T-helper 17 cell (primary cell): ENCODE data around the gene SPATA4. TPM values are rescaled to one million over a fixed set of nuclear protein-coding genes. Genes with fewer than 3 reads are reported as not detected.

ENCODE experiments used
- ATAC-seq: fragments of 150-1000 bp; cut with Tn5 transposase; 2 replicates; pipeline ENCODE4 v1.10.0; 2021; ENCODE audit warnings: mild to moderate bottlenecking, moderate library complexity
- DNase-seq, 3 donors: peaks; one replicate each; pipeline versions ENCODE4 v3.0.0 to v3.0.0-alpha.2; 2020 to 2021
- H3K9me3 ChIP-seq: one replicate; pipeline ENCODE4 v1.7.0; 2013; ENCODE audit warnings: low read length, mild to moderate bottlenecking; ENCODE audit not compliant: control insufficient read depth, poor library complexity, severe bottlenecking
- H3K27ac Mint-ChIP-seq: one replicate; pipeline ENCODE4 v1.8.0; 2022; ENCODE audit warnings: mild to moderate bottlenecking, moderate library complexity, mixed read lengths
- H3K27me3 Mint-ChIP-seq: one replicate; pipeline ENCODE4 v1.8.0; 2022; ENCODE audit warnings: mixed read lengths
- H3K36me3 Mint-ChIP-seq: one replicate; pipeline ENCODE4 v1.8.0; 2022; ENCODE audit warnings: low read depth, mixed read lengths
- H3K4me1 Mint-ChIP-seq: one replicate; pipeline ENCODE4 v1.8.0; 2022; ENCODE audit warnings: mild to moderate bottlenecking, mixed read lengths
- H3K4me3 Mint-ChIP-seq: one replicate; pipeline ENCODE4 v1.8.0; 2022; ENCODE audit warnings: mild to moderate bottlenecking, moderate library complexity, mixed read lengths
- total RNA-seq, 4 donors: library from RNA in 2 of 4; stranded (reverse) in 2 of 4; gene quantifications; one replicate each; pipeline ENCODE4 v1.2.3 and lab custom pipeline; 2022 to 2026

SPATA4 gene
- total RNA-seq, 2 donors from 2014 or later, result not detected

GRCh38 chr4:176210579-176211296 is 15.4 kb upstream of the SPATA4 start:
- H3K27me3 Mint-ChIP-seq, result peaks cover 44% of the 10 kb centered on the region
- no peak overlapping the region for H3K27ac Mint-ChIP-seq
- H3K9me3 ChIP-seq, result no peaks in the 10 kb centered on the region
- DNase-seq (no peak), ATAC-seq (no peak)
- peaks cover 3% of the 10 kb centered on the region for H3K4me1 Mint-ChIP-seq
- no peak overlapping the region for H3K4me3 Mint-ChIP-seq
- no peaks in the 10 kb centered on the region for H3K36me3 Mint-ChIP-seq

- peaks cover 51% of the 10 kb centered on the region for H3K27me3 Mint-ChIP-seq
- no peaks in the 10 kb centered on the region for H3K36me3 Mint-ChIP-seq
- H3K4me3 Mint-ChIP-seq, result no peak overlapping the region
- peaks cover 3% of the 10 kb centered on the region for H3K4me1 Mint-ChIP-seq
- DNase-seq (no peak), ATAC-seq (no peak)
- no peak overlapping the region for H3K27ac Mint-ChIP-seq
- no peaks in the 10 kb centered on the region for H3K9me3 ChIP-seq
Observed at GRCh38 chr4:176210101-176210500, 14.7 kb upstream of the SPATA4 start.

DNA sequence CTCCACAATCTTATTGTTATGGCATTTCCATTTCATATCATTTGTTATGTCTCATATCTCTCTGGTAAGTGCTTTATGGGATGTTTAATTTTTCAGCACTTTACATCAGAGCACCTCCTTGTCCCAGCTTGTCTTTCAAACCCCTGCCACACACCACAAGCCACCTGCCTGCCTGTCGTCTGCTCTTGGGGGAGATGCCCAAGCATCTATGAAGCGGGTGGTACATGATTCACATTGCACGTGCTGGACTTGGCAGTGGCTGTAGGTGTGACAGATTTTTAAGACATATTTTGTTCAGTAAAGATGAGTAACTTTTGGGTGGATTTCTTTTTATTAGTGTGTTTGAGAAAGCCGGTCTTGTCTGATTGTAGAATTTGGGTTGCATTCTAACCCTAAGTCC is 14.2 kb upstream of the SPATA4 start:
- no peak for ATAC-seq
- Mint-ChIP-seq H3K27me3 (peaks cover 53% of the 10 kb centered on the region), H3K4me1 (peaks cover 3% of the 10 kb centered on the region), H3K36me3 (no peaks in the 10 kb centered on the region), H3K27ac (no peak overlapping the region), H3K4me3 (no peak overlapping the region)
- no peak for DNase-seq
- no peaks in the 10 kb centered on the region for H3K9me3 ChIP-seq

GRCh38 chr4:176207839-176208238 is 12.5 kb upstream of the SPATA4 start:
- no peak overlapping the region for H3K27ac Mint-ChIP-seq

GRCh38 chr4:176205299-176205698 is 9.9 kb upstream of the SPATA4 start:
- Mint-ChIP-seq H3K27ac (no peak overlapping the region), H3K4me1 (no peaks in the 10 kb centered on the region), H3K4me3 (no peak overlapping the region), H3K27me3 (peaks cover 57% of the 10 kb centered on the region), H3K36me3 (no peaks in the 10 kb centered on the region)
- ATAC-seq (no peak), DNase-seq (no peak)
- no peaks in the 10 kb centered on the region for H3K9me3 ChIP-seq

More at GRCh38 chr4:176207839-176208238, 12.5 kb upstream of the SPATA4 start:
- H3K4me3 Mint-ChIP-seq, result no peak overlapping the region
- peaks cover 61% of the 10 kb centered on the region for H3K27me3 Mint-ChIP-seq
- no peaks in the 10 kb centered on the region for H3K36me3 Mint-ChIP-seq
- no peaks in the 10 kb centered on the region for H3K9me3 ChIP-seq
- no peak for ATAC-seq
- peaks cover 3% of the 10 kb centered on the region for H3K4me1 Mint-ChIP-seq
- DNase-seq, result no peak

DNA sequence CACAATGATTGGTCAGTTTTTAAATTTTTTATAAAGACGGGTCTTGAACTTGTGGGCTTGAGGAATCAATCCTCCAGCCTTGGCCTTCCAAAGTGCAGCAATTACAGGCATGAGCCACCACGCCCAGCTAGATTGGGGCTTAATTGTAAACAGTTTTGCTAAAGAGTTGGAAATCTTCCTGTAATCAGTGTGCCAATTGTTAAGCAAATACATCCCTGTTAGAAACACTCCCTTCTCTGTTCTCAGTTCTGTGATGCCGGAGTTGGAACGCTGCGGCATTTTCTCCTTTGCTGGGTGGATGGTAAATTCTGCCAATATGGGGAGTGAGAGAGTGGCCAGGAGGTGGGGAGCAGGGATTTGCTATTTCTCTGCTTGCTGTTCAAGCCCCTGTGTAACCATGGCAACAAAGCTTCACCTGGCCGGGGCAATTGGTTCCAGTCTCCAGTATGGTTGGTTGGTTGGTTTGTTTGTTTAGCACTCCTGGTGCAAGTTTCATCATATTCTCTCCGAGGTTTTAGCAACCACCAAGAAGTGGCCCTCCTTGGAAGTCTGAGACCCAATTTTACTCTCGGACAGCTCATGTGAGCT is 3.0 kb upstream of the SPATA4 start:
- ATAC-seq, result no peak
- Mint-ChIP-seq H3K4me1 (peaks cover 8% of the 10 kb centered on the region), H3K27me3 (peaks cover 15% of the 10 kb centered on the region), H3K27ac (no peak overlapping the region), H3K36me3 (no peaks in the 10 kb centered on the region), H3K4me3 (no peak overlapping the region)
- no peaks in the 10 kb centered on the region for H3K9me3 ChIP-seq
- DNase-seq, result no peak

- no peaks in the 10 kb centered on the region for H3K9me3 ChIP-seq
- H3K4me3 Mint-ChIP-seq, result no peak overlapping the region
- H3K36me3 Mint-ChIP-seq, result peaks cover 5% of the 10 kb centered on the region
- peaks cover 8% of the 10 kb centered on the region for H3K4me1 Mint-ChIP-seq
- DNase-seq (no peak), ATAC-seq (no peak)
- peaks cover 41% of the 10 kb centered on the region for H3K27me3 Mint-ChIP-seq
- H3K27ac Mint-ChIP-seq, result no peak overlapping the region
Observed at GRCh38 chr4:176193938-176194337, 1.4 kb downstream of the SPATA4 start.

GRCh38 chr4:176193126-176193525 is 2.3 kb downstream of the SPATA4 start:
- DNase-seq (no peak), ATAC-seq (no peak)
- H3K36me3 Mint-ChIP-seq, result peaks cover 5% of the 10 kb centered on the region
- H3K4me1 Mint-ChIP-seq, result peaks cover 8% of the 10 kb centered on the region
- H3K4me3 Mint-ChIP-seq, result no peak overlapping the region
- H3K9me3 ChIP-seq, result no peaks in the 10 kb centered on the region
- H3K27ac Mint-ChIP-seq, result no peak overlapping the region
- H3K27me3 Mint-ChIP-seq, result peaks cover 46% of the 10 kb centered on the region

- H3K9me3 ChIP-seq, result no peaks in the 10 kb centered on the region
- no peak overlapping the region for H3K27ac Mint-ChIP-seq
- peaks cover 5% of the 10 kb centered on the region for H3K36me3 Mint-ChIP-seq
- ATAC-seq, result no peak
- no peak overlapping the region for H3K4me3 Mint-ChIP-seq
- no peak for DNase-seq
- peaks cover 46% of the 10 kb centered on the region for H3K27me3 Mint-ChIP-seq
- H3K4me1 Mint-ChIP-seq, result peaks cover 8% of the 10 kb centered on the region
Observed at GRCh38 chr4:176191974-176192373, 3.4 kb downstream of the SPATA4 start.

- Mint-ChIP-seq H3K27me3 (peaks cover 60% of the 10 kb centered on the region), H3K27ac (no peak overlapping the region), H3K36me3 (peaks cover 5% of the 10 kb centered on the region), H3K4me3 (no peak overlapping the region), H3K4me1 (peaks cover 1% of the 10 kb centered on the region)
- ATAC-seq, result no peak
- no peaks in the 10 kb centered on the region for H3K9me3 ChIP-seq
- no peak for DNase-seq
Observed at GRCh38 chr4:176189891-176190795, 5.2 kb downstream of the SPATA4 start.

- no peak for DNase-seq
- no peak for ATAC-seq
- peaks cover 5% of the 10 kb centered on the region for H3K36me3 Mint-ChIP-seq
- H3K27ac Mint-ChIP-seq, result no peak overlapping the region
- no peaks in the 10 kb centered on the region for H3K9me3 ChIP-seq
- peaks cover 62% of the 10 kb centered on the region for H3K27me3 Mint-ChIP-seq
- no peak overlapping the region for H3K4me3 Mint-ChIP-seq
- no peaks in the 10 kb centered on the region for H3K4me1 Mint-ChIP-seq
Observed at GRCh38 chr4:176188654-176189053, 6.7 kb downstream of the SPATA4 start.

DNA sequence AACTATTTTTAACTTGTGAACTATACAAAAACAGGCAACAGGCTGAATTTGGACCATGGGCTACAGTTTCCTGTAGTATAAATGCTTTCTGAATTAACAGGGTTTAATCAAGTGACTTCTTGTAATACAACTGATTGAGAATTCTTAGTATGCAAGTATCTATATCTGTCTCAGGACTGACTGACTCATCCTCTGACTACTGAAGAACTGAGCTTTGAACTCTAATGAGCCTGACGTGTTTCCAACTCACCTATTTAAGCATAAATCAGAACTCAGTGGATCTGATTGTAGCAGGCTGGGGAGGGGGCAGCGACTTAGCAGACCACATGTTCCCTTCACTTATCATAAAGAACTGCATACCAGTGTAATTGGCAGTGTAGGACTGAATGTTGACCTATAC is 7.8 kb downstream of the SPATA4 start:
- Mint-ChIP-seq H3K27ac (no peak overlapping the region), H3K27me3 (peaks cover 60% of the 10 kb centered on the region), H3K4me3 (no peak overlapping the region), H3K4me1 (no peaks in the 10 kb centered on the region), H3K36me3 (peaks cover 5% of the 10 kb centered on the region)
- H3K9me3 ChIP-seq, result no peaks in the 10 kb centered on the region
- DNase-seq (no peak), ATAC-seq (no peak)

DNA sequence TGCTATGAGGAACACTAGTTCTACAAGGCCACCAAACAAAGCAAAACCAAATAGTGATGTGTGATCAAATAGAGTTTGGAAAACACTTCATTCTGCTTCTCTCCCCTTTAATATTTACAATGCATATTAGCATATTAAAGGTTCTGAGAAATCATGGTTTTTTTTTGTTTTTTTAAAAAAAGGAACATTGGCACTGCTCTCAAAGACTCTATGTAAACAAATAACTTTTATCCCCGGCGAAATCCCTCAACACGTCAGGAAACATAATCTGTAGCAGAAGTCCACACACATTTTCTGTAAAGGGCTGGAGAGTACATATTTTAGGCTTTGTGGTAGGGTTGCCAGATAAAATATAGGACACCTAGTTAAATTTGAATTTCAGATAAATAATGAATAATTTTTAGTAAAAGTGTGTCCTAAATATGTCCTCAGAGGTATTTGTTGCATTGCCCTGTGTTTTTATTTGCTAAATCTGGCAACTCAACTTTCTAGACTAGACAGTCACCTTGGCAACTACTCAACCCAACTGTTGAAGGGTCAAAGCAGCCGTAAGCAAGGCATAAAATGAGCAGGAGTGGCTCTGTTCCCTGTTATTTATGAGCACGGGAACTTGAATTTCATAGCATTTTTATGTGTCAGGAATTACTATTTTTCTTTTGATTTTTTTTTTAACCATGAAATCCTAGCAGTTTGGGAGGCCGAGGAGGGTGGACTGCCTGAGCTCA is 8.6 kb downstream of the SPATA4 start:
- ATAC-seq (no peak), DNase-seq (no peak)
- no peaks in the 10 kb centered on the region for H3K9me3 ChIP-seq
- Mint-ChIP-seq H3K27me3 (peaks cover 52% of the 10 kb centered on the region), H3K4me3 (no peak overlapping the region), H3K4me1 (no peaks in the 10 kb centered on the region), H3K27ac (no peak overlapping the region), H3K36me3 (peaks cover 5% of the 10 kb centered on the region)
